Stimulated activated effector memory CD8-positive, alpha-beta T cell treated with anti-CD3 and anti-CD28 coated beads, Interleukin-12 subunit alpha, Interleukin-12 subunit beta, amount 100 ng/mL, for 72 hours (primary cell): ENCODE data around the gene DYNLT4.
"Not testable (repeated sequence)": the region's sequence is repeated elsewhere in the genome, so short reads cannot be mapped to it uniquely, and the experiment has no call there.

Experiments used
- ATAC-seq: fragments of 150-1000 bp; cut with Tn5 transposase; 2 replicates; pipeline ENCODE4 v1.10.0; 2021
- DNase-seq, 2 donors: peaks; one replicate each; pipeline ENCODE4 v3.0.0; 2021 to 2022; ENCODE audit warnings: low spot score in 2 of 2
- H3K27ac Mint-ChIP-seq: one replicate; pipeline ENCODE4 v1.8.0; 2022; ENCODE audit warnings: mild to moderate bottlenecking, mixed read lengths
- H3K36me3 Mint-ChIP-seq: one replicate; pipeline ENCODE4 v1.8.0; 2022; ENCODE audit warnings: mild to moderate bottlenecking, mixed read lengths
- H3K4me1 Mint-ChIP-seq: one replicate; pipeline ENCODE4 v1.8.0; 2022; ENCODE audit warnings: mixed read lengths
- H3K4me3 Mint-ChIP-seq: one replicate; pipeline ENCODE4 v1.8.0; 2022; ENCODE audit warnings: mild to moderate bottlenecking, mixed read lengths
- H3K9me3 Mint-ChIP-seq: one replicate; pipeline ENCODE4 v1.8.0; 2022; ENCODE audit warnings: mixed read lengths

DYNLT4 gene

GRCh38 chr1:44777547-44777946 lies 29.6 kb downstream of the DYNLT4 start:
- ATAC-seq (no peak), DNase-seq (no peak)
- Mint-ChIP-seq H3K9me3 (no peaks in the 10 kb centered on the region), H3K4me1 (peaks cover 42% of the 10 kb centered on the region), H3K4me3 (peak overlapping the region; percentile 86), H3K36me3 (peaks cover 78% of the 10 kb centered on the region), H3K27ac (peak overlapping the region; percentile 97)

- Mint-ChIP-seq H3K27ac (peak overlapping the region; percentile 97), H3K4me1 (peaks cover 42% of the 10 kb centered on the region), H3K9me3 (no peaks in the 10 kb centered on the region), H3K36me3 (peaks cover 70% of the 10 kb centered on the region), H3K4me3 (peak overlapping the region; percentile 86)
- no peak for ATAC-seq
- peak in 1 of 2 donors; percentile 58 for DNase-seq
These were observed 30.5 kb downstream of the DYNLT4 start for GRCh38 chr1:44776730-44777068.

GRCh38 chr1:44775930-44776729 lies 31.0 kb downstream of the DYNLT4 start:
- H3K36me3 Mint-ChIP-seq, result peaks cover 64% of the 10 kb centered on the region
- DNase-seq (no peak), ATAC-seq (peak; percentile 31)
- H3K4me1 Mint-ChIP-seq, result peaks cover 42% of the 10 kb centered on the region
- H3K4me3 Mint-ChIP-seq, result peak overlapping the region; percentile 86
- no peaks in the 10 kb centered on the region for H3K9me3 Mint-ChIP-seq
- H3K27ac Mint-ChIP-seq, result peak overlapping the region; percentile 97

- H3K4me3 Mint-ChIP-seq, result peak within 1 kb of the TSS; percentile 86
- H3K36me3 Mint-ChIP-seq, result peaks cover 56% of the 10 kb centered on the region
These were observed 31.8 kb downstream of the DYNLT4 start, which contains the start of gene RPS8 for GRCh38 chr1:44775078-44775929. TSS of gene RPS8 (plus strand) at chr1:44775540. CDS start at chr1:44775597, 57 bp downstream.

GRCh38 chr1:44766421-44766820 lies 40.7 kb downstream of the DYNLT4 start:
- not testable (repeated sequence) for H3K4me3 Mint-ChIP-seq, DNase-seq, ATAC-seq, H3K9me3 Mint-ChIP-seq, H3K4me1 Mint-ChIP-seq
- Mint-ChIP-seq H3K27ac (peak overlapping the region; percentile 42), H3K36me3 (peaks cover 41% of the 10 kb centered on the region)

More at GRCh38 chr1:44775078-44775929, 31.8 kb downstream of the DYNLT4 start, which contains the start of gene RPS8:
- Mint-ChIP-seq H3K4me1 (peaks cover 38% of the 10 kb centered on the region), H3K9me3 (no peaks in the 10 kb centered on the region), H3K27ac (peak within 1 kb of the TSS; percentile 97)
- peak; percentile 87 for ATAC-seq
- peak; percentile 79 to 95 for DNase-seq

GRCh38 chr1:44760876-44761275 lies 46.3 kb downstream of the DYNLT4 start:
- DNase-seq (no peak), ATAC-seq (no peak)
- H3K4me3 Mint-ChIP-seq, result no peak overlapping the region
- peaks cover 82% of the 10 kb centered on the region for H3K36me3 Mint-ChIP-seq
- H3K27ac Mint-ChIP-seq, result no peak overlapping the region
- peaks cover 5% of the 10 kb centered on the region for H3K4me1 Mint-ChIP-seq
- H3K9me3 Mint-ChIP-seq, result no peaks in the 10 kb centered on the region

- Mint-ChIP-seq H3K9me3 (no peaks in the 10 kb centered on the region), H3K27ac (no peak overlapping the region), H3K36me3 (peaks cover 85% of the 10 kb centered on the region), H3K4me1 (peaks cover 5% of the 10 kb centered on the region), H3K4me3 (no peak overlapping the region)
- ATAC-seq (no peak), DNase-seq (no peak)
These were observed 48.1 kb downstream of the DYNLT4 start for GRCh38 chr1:44759077-44759476.

- Mint-ChIP-seq H3K36me3 (peaks cover 87% of the 10 kb centered on the region), H3K4me3 (no peak overlapping the region), H3K27ac (no peak overlapping the region), H3K4me1 (no peaks in the 10 kb centered on the region), H3K9me3 (no peaks in the 10 kb centered on the region)
- ATAC-seq, result no peak
- no peak for DNase-seq
These were observed 49.7 kb downstream of the DYNLT4 start for GRCh38 chr1:44757420-44757819.
